WTC11 (cell line): ENCODE measurements around the gene WDR62. TPM values are rescaled to one million over a fixed set of nuclear protein-coding genes. Genes with fewer than 3 reads are reported as not detected.

Experiments
- ATAC-seq: fragments of 200-7000 bp; cut with Tn5 transposase; 2 replicates; pipeline ENCODE4 v1.10.0; 2021; ENCODE audit warnings: mild to moderate bottlenecking, moderate library complexity
- CTCF ChIA-PET: fragments of 300-600 bp; sonication (Branson Sonifier 250); formaldehyde crosslinking; loops from one replicate; lab custom pipeline; 2021; ENCODE audit warnings: antibody characterized with exemption; lab: Charles Lee
- POLR2A ChIA-PET: fragments of 350-600 bp; sonication (Branson Sonifier 250); formaldehyde crosslinking; loops from one replicate; lab custom pipeline; 2021; ENCODE audit warnings: antibody characterized with exemption; lab: Charles Lee
- DNase-seq: peaks from one replicate; pipeline ENCODE4 v3.0.0; 2021; ENCODE audit warnings: low spot score
- H3K27ac Mint-ChIP-seq: 2 replicates; pipeline ENCODE4 v1.8.0; 2021; ENCODE audit warnings: mixed read lengths
- H3K27me3 Mint-ChIP-seq: 2 replicates; pipeline ENCODE4 v1.8.0; 2021; ENCODE audit warnings: low read depth, mild to moderate bottlenecking, moderate library complexity, mixed read lengths
- H3K36me3 Mint-ChIP-seq: 2 replicates; pipeline ENCODE4 v1.8.0; 2021; ENCODE audit warnings: mixed read lengths
- H3K4me1 Mint-ChIP-seq: 2 replicates; pipeline ENCODE4 v1.8.0; 2022; ENCODE audit warnings: mixed read lengths
- H3K4me3 Mint-ChIP-seq: 2 replicates; pipeline ENCODE4 v1.8.0; 2021; ENCODE audit warnings: mild to moderate bottlenecking, moderate library complexity, mixed read lengths
- H3K9me3 Mint-ChIP-seq: 2 replicates; pipeline ENCODE4 v1.8.0; 2021; ENCODE audit warnings: mixed read lengths
- ESRRA ChIP-seq: sonication (generic); formaldehyde crosslinking; IDR thresholded peaks from 2 replicates; pipeline ENCODE4 v1.8.1; 2022; ENCODE audit warnings: mild to moderate bottlenecking, missing genetic modification reagents, borderline replicate concordance
- GRHL2 ChIP-seq: fragments of 250-450 bp; sonication (Bioruptor Pico); IDR thresholded peaks from 2 replicates; pipeline ENCODE4 v1.8.0; 2022; ENCODE audit warnings: mild to moderate bottlenecking, moderate library complexity; ENCODE audit not compliant: insufficient replicate concordance, severe bottlenecking
- GTF2I ChIP-seq: fragments of 250-450 bp; sonication (Bioruptor Pico); conservative IDR thresholded peaks from 2 replicates; pipeline ENCODE4 v1.4.0; 2021; ENCODE audit warnings: mild to moderate bottlenecking
- MYBL2 ChIP-seq: sonication (generic); formaldehyde crosslinking; IDR thresholded peaks from 2 replicates; pipeline ENCODE4 v1.8.1; 2023; ENCODE audit warnings: mild to moderate bottlenecking, moderate library complexity, missing genetic modification reagents
- NFYB ChIP-seq: sonication (generic); formaldehyde crosslinking; conservative IDR thresholded peaks from 2 replicates; pipeline ENCODE4 v1.8.0; 2022; ENCODE audit warnings: low read depth, missing genetic modification reagents
- SMAD4 ChIP-seq: sonication (generic); formaldehyde crosslinking; IDR thresholded peaks from 2 replicates; pipeline ENCODE4 v1.8.0; 2022; ENCODE audit warnings: mild to moderate bottlenecking, missing genetic modification reagents
- TEAD1 ChIP-seq: sonication (generic); formaldehyde crosslinking; IDR thresholded peaks from 2 replicates; pipeline ENCODE4 v1.8.0; 2022; ENCODE audit warnings: mild to moderate bottlenecking, missing genetic modification reagents
- TP53 ChIP-seq: sonication (generic); formaldehyde crosslinking; IDR thresholded peaks from 2 replicates; pipeline ENCODE4 v1.8.1; 2023; ENCODE audit warnings: mild to moderate bottlenecking, missing genetic modification reagents
- ZNF232 ChIP-seq: sonication (generic); formaldehyde crosslinking; IDR thresholded peaks from 2 replicates; pipeline ENCODE4 v1.8.0; 2022; ENCODE audit warnings: mild to moderate bottlenecking, missing genetic modification reagents
- ZNF263 ChIP-seq: sonication (generic); formaldehyde crosslinking; IDR thresholded peaks from 2 replicates; pipeline ENCODE4 v1.8.1; 2022; ENCODE audit warnings: low read depth, mild to moderate bottlenecking, moderate library complexity, missing genetic modification reagents
- ZNF423 ChIP-seq: fragments of 250-450 bp; sonication (Bioruptor Pico); IDR thresholded peaks from 2 replicates; pipeline ENCODE4 v2.1.2; 2022; ENCODE audit warnings: mild to moderate bottlenecking, moderate library complexity
- total RNA-seq: library from RNA; stranded (reverse); gene quantifications from 3 replicates; pipeline ENCODE4 v1.2.3, GENCODE V29; 2021
- TF ChIP-seq, protein P1 (sequence below): sonication (generic); formaldehyde crosslinking; IDR thresholded peaks from 2 replicates; pipeline ENCODE4 v1.8.1; 2023; ENCODE audit warnings: mild to moderate bottlenecking, missing genetic modification reagents, moderate library complexity
- TF ChIP-seq, protein P2 (sequence below): sonication (generic); formaldehyde crosslinking; IDR thresholded peaks from 2 replicates; pipeline ENCODE4 v1.8.1; 2022; ENCODE audit warnings: low read depth, mild to moderate bottlenecking, moderate library complexity, missing genetic modification reagents, borderline replicate concordance
- TF ChIP-seq, protein P3 (sequence below): sonication (generic); formaldehyde crosslinking; IDR thresholded peaks from 2 replicates; pipeline ENCODE4 v1.8.1; 2023; ENCODE audit warnings: mild to moderate bottlenecking, missing genetic modification reagents, borderline replicate concordance
- TF ChIP-seq, protein P4 (sequence below): sonication (generic); formaldehyde crosslinking; IDR thresholded peaks from 2 replicates; pipeline ENCODE4 v1.8.0; 2022; ENCODE audit warnings: mild to moderate bottlenecking, missing genetic modification reagents
- TF ChIP-seq, protein P5 (sequence below): fragments of 250-450 bp; sonication (Bioruptor Pico); IDR thresholded peaks from 2 replicates; pipeline ENCODE4 v1.9.0; 2021; ENCODE audit warnings: mild to moderate bottlenecking, borderline replicate concordance
- TF ChIP-seq, protein P6 (sequence below): sonication (generic); formaldehyde crosslinking; IDR thresholded peaks from 2 replicates; pipeline ENCODE4 v1.8.0; 2022; ENCODE audit warnings: mild to moderate bottlenecking, missing genetic modification reagents
- TF ChIP-seq, protein P7 (sequence below): sonication (generic); formaldehyde crosslinking; IDR thresholded peaks from 2 replicates; pipeline ENCODE4 v1.8.1; 2022; ENCODE audit warnings: missing genetic modification reagents, borderline replicate concordance

WDR62 gene
- total RNA-seq, 1 experiment from 2014 or later: 40.0 TPM

DNA sequence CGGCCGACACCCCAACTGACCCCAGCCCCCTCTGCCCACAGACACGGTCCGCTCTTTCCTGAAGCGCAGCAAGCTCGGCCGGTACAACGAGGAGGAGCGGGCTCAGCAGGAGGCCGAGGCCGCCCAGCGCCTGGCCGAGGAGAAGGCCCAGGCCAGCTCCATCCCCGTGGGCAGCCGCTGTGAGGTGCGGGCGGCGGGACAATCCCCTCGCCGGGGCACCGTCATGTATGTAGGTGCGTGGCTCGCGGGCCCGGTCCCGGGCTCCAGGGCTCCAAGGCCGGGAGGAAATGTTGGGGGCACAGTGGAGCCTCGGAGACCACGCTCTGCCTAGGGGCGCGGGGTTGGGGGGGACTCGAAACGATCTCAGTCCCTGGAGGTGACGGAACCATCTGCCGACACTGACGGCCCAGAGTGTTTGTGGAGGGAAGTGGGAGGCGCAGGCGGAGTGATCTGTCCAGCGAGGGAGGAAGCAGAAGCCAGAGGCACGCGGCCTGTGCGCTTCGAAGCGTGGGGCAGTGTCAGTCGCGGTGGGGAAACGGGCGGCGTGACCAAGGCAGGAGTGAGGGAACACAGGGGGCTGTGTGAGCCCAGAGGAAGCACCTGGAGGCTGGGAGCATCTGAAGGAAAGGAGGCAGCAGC, 66.9 kb downstream of the WDR62 start:
- TF ChIP-seq, protein P1, sequence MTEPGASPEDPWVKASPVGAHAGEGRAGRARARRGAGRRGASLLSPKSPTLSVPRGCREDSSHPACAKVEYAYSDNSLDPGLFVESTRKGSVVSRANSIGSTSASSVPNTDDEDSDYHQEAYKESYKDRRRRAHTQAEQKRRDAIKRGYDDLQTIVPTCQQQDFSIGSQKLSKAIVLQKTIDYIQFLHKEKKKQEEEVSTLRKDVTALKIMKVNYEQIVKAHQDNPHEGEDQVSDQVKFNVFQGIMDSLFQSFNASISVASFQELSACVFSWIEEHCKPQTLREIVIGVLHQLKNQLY (CRISPR knock-in tag): no peak
- TF ChIP-seq SMAD4 (CRISPR knock-in tag): no peak
- TF ChIP-seq ZNF263 (CRISPR knock-in tag): no peak
- no peak for TF ChIP-seq GRHL2 (CRISPR knock-in tag)
- no peak for TF ChIP-seq ZNF232 (CRISPR knock-in tag)
- TF ChIP-seq, protein P2, sequence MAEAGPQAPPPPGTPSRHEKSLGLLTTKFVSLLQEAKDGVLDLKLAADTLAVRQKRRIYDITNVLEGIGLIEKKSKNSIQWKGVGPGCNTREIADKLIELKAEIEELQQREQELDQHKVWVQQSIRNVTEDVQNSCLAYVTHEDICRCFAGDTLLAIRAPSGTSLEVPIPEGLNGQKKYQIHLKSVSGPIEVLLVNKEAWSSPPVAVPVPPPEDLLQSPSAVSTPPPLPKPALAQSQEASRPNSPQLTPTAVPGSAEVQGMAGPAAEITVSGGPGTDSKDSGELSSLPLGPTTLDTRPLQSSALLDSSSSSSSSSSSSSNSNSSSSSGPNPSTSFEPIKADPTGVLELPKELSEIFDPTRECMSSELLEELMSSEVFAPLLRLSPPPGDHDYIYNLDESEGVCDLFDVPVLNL (CRISPR knock-in tag): no peak
- TF ChIP-seq, protein P3, sequence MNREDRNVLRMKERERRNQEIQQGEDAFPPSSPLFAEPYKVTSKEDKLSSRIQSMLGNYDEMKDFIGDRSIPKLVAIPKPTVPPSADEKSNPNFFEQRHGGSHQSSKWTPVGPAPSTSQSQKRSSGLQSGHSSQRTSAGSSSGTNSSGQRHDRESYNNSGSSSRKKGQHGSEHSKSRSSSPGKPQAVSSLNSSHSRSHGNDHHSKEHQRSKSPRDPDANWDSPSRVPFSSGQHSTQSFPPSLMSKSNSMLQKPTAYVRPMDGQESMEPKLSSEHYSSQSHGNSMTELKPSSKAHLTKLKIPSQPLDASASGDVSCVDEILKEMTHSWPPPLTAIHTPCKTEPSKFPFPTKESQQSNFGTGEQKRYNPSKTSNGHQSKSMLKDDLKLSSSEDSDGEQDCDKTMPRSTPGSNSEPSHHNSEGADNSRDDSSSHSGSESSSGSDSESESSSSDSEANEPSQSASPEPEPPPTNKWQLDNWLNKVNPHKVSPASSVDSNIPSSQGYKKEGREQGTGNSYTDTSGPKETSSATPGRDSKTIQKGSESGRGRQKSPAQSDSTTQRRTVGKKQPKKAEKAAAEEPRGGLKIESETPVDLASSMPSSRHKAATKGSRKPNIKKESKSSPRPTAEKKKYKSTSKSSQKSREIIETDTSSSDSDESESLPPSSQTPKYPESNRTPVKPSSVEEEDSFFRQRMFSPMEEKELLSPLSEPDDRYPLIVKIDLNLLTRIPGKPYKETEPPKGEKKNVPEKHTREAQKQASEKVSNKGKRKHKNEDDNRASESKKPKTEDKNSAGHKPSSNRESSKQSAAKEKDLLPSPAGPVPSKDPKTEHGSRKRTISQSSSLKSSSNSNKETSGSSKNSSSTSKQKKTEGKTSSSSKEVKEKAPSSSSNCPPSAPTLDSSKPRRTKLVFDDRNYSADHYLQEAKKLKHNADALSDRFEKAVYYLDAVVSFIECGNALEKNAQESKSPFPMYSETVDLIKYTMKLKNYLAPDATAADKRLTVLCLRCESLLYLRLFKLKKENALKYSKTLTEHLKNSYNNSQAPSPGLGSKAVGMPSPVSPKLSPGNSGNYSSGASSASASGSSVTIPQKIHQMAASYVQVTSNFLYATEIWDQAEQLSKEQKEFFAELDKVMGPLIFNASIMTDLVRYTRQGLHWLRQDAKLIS (CRISPR knock-in tag): no peak
- no peak for TF ChIP-seq TP53 (CRISPR knock-in tag)
- TF ChIP-seq, protein P4, sequence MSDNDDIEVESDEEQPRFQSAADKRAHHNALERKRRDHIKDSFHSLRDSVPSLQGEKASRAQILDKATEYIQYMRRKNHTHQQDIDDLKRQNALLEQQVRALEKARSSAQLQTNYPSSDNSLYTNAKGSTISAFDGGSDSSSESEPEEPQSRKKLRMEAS: no peak
- TF ChIP-seq, protein P5, sequence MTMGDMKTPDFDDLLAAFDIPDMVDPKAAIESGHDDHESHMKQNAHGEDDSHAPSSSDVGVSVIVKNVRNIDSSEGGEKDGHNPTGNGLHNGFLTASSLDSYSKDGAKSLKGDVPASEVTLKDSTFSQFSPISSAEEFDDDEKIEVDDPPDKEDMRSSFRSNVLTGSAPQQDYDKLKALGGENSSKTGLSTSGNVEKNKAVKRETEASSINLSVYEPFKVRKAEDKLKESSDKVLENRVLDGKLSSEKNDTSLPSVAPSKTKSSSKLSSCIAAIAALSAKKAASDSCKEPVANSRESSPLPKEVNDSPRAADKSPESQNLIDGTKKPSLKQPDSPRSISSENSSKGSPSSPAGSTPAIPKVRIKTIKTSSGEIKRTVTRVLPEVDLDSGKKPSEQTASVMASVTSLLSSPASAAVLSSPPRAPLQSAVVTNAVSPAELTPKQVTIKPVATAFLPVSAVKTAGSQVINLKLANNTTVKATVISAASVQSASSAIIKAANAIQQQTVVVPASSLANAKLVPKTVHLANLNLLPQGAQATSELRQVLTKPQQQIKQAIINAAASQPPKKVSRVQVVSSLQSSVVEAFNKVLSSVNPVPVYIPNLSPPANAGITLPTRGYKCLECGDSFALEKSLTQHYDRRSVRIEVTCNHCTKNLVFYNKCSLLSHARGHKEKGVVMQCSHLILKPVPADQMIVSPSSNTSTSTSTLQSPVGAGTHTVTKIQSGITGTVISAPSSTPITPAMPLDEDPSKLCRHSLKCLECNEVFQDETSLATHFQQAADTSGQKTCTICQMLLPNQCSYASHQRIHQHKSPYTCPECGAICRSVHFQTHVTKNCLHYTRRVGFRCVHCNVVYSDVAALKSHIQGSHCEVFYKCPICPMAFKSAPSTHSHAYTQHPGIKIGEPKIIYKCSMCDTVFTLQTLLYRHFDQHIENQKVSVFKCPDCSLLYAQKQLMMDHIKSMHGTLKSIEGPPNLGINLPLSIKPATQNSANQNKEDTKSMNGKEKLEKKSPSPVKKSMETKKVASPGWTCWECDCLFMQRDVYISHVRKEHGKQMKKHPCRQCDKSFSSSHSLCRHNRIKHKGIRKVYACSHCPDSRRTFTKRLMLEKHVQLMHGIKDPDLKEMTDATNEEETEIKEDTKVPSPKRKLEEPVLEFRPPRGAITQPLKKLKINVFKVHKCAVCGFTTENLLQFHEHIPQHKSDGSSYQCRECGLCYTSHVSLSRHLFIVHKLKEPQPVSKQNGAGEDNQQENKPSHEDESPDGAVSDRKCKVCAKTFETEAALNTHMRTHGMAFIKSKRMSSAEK: no peak
- no peak for TF ChIP-seq ESRRA
- CTCF ChIA-PET: no interaction called here
- peaks cover 47% of the 10 kb centered on the region for H3K36me3 Mint-ChIP-seq
- H3K9me3 Mint-ChIP-seq: no peaks in the 10 kb centered on the region
- H3K4me1 Mint-ChIP-seq: peaks cover 12% of the 10 kb centered on the region
- DNase-seq (no peak), ATAC-seq (no peak)
- H3K27ac Mint-ChIP-seq: peak overlapping the region; percentile 68; the same call in 1 of the 2 replicates
- no peaks in the 10 kb centered on the region for H3K27me3 Mint-ChIP-seq
- POLR2A ChIA-PET: no interaction called here
- H3K4me3 Mint-ChIP-seq: no peak overlapping the region

DNA sequence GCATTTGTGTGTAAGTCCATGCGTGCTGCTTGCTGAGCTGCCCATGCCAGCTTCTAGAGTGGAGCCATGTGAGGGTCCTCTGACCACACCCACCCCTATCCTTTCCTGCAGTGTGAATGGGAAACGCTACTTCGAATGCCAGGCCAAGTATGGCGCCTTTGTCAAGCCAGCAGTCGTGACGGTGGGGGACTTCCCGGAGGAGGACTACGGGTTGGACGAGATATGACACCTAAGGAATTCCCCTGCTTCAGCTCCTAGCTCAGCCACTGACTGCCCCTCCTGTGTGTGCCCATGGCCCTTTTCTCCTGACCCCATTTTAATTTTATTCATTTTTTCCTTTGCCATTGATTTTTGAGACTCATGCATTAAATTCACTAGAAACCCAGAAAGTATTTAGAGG, 70.9 kb downstream of the WDR62 start:
- ChIA-PET CTCF (interaction anchor here (1.2 kb wide), 1 partner anchor 65 kb away, joined by 3 read pairs; no protein-coding TSS in a partner anchor), POLR2A (no interaction called here)
- TF ChIP-seq ZNF263 (CRISPR knock-in tag) (no peak), TEAD1 (CRISPR knock-in tag) (no peak), GTF2I (no peak), NFYB (CRISPR knock-in tag) (no peak), ZNF423 (CRISPR knock-in tag) (no peak), MYBL2 (no peak)
- TF ChIP-seq, protein P2 (CRISPR knock-in tag): no peak
- TF ChIP-seq, protein P6, sequence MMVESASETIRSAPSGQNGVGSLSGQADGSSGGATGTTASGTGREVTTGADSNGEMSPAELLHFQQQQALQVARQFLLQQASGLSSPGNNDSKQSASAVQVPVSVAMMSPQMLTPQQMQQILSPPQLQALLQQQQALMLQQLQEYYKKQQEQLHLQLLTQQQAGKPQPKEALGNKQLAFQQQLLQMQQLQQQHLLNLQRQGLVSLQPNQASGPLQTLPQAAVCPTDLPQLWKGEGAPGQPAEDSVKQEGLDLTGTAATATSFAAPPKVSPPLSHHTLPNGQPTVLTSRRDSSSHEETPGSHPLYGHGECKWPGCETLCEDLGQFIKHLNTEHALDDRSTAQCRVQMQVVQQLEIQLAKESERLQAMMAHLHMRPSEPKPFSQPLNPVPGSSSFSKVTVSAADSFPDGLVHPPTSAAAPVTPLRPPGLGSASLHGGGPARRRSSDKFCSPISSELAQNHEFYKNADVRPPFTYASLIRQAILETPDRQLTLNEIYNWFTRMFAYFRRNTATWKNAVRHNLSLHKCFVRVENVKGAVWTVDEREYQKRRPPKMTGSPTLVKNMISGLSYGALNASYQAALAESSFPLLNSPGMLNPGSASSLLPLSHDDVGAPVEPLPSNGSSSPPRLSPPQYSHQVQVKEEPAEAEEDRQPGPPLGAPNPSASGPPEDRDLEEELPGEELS (CRISPR knock-in tag): no peak
- TF ChIP-seq, protein P7, sequence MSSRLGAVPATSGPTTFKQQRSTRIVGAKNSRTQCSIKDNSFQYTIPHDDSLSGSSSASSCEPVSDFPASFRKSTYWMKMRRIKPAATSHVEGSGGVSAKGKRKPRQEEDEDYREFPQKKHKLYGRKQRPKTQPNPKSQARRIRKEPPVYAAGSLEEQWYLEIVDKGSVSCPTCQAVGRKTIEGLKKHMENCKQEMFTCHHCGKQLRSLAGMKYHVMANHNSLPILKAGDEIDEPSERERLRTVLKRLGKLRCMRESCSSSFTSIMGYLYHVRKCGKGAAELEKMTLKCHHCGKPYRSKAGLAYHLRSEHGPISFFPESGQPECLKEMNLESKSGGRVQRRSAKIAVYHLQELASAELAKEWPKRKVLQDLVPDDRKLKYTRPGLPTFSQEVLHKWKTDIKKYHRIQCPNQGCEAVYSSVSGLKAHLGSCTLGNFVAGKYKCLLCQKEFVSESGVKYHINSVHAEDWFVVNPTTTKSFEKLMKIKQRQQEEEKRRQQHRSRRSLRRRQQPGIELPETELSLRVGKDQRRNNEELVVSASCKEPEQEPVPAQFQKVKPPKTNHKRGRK: no peak

More for the DNA sequence above, 70.9 kb downstream of the WDR62 start:
- ATAC-seq (no peak), DNase-seq (no peak)
- Mint-ChIP-seq H3K27me3 (no peaks in the 10 kb centered on the region), H3K4me3 (no peak overlapping the region), H3K36me3 (peaks cover 27% of the 10 kb centered on the region), H3K4me1 (peaks cover 1% of the 10 kb centered on the region; the same call in 1 of the 2 replicates), H3K9me3 (no peaks in the 10 kb centered on the region), H3K27ac (no peak overlapping the region)
